GM23338 (cell line): Measurements from ENCODE around the gene TARBP1. TPM values are rescaled to one million over a fixed set of nuclear protein-coding genes. Genes with fewer than 3 reads are reported as not detected.

Experiments
- ATAC-seq: fragments of 200-7000 bp; cut with Tn5 transposase; 3 replicates; pipeline ENCODE4 v1.9.1; 2020
- DNase-seq: peaks from one replicate; pipeline ENCODE4 v3.0.0-alpha.2; 2015; ENCODE audit warnings: low spot score
- H2AFZ ChIP-seq: fragments of 200-600 bp; sonication (generic); 2 replicates; pipeline ENCODE4 v1.8.0; 2016; ENCODE audit warnings: antibody characterized with exemption, mild to moderate bottlenecking, moderate library complexity
- H3F3A ChIP-seq: fragments of 200-600 bp; sonication (generic); replicated peaks from 2 replicates; pipeline ENCODE4 v1.8.0; 2017; ENCODE audit warnings: antibody characterized with exemption, mixed run types, low read depth
- H3K27ac ChIP-seq: fragments of 200-600 bp; sonication (generic); 2 replicates; pipeline ENCODE4 v1.6.1; 2016; ENCODE audit warnings: low read depth
- H3K27me3 ChIP-seq: fragments of 200-600 bp; sonication (generic); 2 replicates; pipeline ENCODE4 v1.8.0; 2016; ENCODE audit warnings: mild to moderate bottlenecking, mixed run types, moderate library complexity; ENCODE audit not compliant: insufficient read depth
- H3K36me3 ChIP-seq: fragments of 200-600 bp; sonication (generic); 2 replicates; pipeline ENCODE4 v1.8.0; 2016; ENCODE audit warnings: mild to moderate bottlenecking; ENCODE audit not compliant: insufficient read depth
- H3K4me1 ChIP-seq: fragments of 200-600 bp; sonication (generic); 2 replicates; pipeline ENCODE4 v1.8.0; 2016; ENCODE audit warnings: mild to moderate bottlenecking, moderate library complexity; ENCODE audit not compliant: insufficient read depth
- H3K4me2 ChIP-seq: fragments of 200-600 bp; sonication (generic); 2 replicates; pipeline ENCODE4 v1.7.1; 2017; ENCODE audit warnings: mixed run types
- H3K4me3 ChIP-seq: fragments of 200-600 bp; sonication (generic); 2 replicates; pipeline ENCODE4 v1.6.1; 2016; ENCODE audit warnings: mixed run types
- H3K79me2 ChIP-seq: fragments of 200-600 bp; sonication (generic); replicated peaks from 2 replicates; pipeline ENCODE4 v1.8.0; 2017; ENCODE audit warnings: mild to moderate bottlenecking; ENCODE audit not compliant: insufficient read depth
- H3K9me2 ChIP-seq: fragments of 200-600 bp; sonication (generic); 2 replicates; pipeline ENCODE4 v1.8.0; 2017; ENCODE audit not compliant: insufficient read depth
- H4K20me1 ChIP-seq: fragments of 200-600 bp; sonication (generic); replicated peaks from 2 replicates; pipeline ENCODE4 v1.8.0; 2017; ENCODE audit warnings: mild to moderate bottlenecking; ENCODE audit not compliant: insufficient read depth
- H3K27ac Mint-ChIP-seq: 2 replicates; pipeline ENCODE4 v1.8.0; 2020; ENCODE audit warnings: inconsistent platforms, mild to moderate bottlenecking, moderate library complexity, mixed read lengths
- H3K27me3 Mint-ChIP-seq: 3 replicates; pipeline ENCODE4 v1.8.0; 2022; ENCODE audit warnings: low read depth, mild to moderate bottlenecking, moderate library complexity, mixed read lengths, inconsistent platforms; ENCODE audit not compliant: insufficient read depth, poor library complexity
- H3K36me3 Mint-ChIP-seq: 3 replicates; pipeline ENCODE4 v1.8.0; 2021; ENCODE audit warnings: low read depth, mild to moderate bottlenecking, inconsistent platforms, moderate library complexity, mixed read lengths
- H3K4me1 Mint-ChIP-seq: 3 replicates; pipeline ENCODE4 v1.8.0; 2020; ENCODE audit warnings: mild to moderate bottlenecking, inconsistent platforms, mixed read lengths
- H3K4me3 Mint-ChIP-seq: 3 replicates; pipeline ENCODE4 v1.8.0; 2021; ENCODE audit warnings: moderate library complexity, mild to moderate bottlenecking, inconsistent platforms, mixed read lengths
- H3K9me3 Mint-ChIP-seq: 3 replicates; pipeline ENCODE4 v1.8.0; 2020; ENCODE audit warnings: moderate library complexity, mild to moderate bottlenecking, inconsistent platforms, mixed read lengths
- CREB1 ChIP-seq: fragments of 250-450 bp; sonication (Bioruptor Pico); IDR thresholded peaks from 2 replicates; pipeline ENCODE4 v1.5.0; 2020; ENCODE audit warnings: low read depth, mild to moderate bottlenecking, moderate library complexity
- CTCF ChIP-seq, 2 experiments: fragments of 200-600 bp in 1 of 2; sonication (generic) in 1 of 2; conservative IDR thresholded peaks; 2 replicates each; pipeline versions ENCODE4 v1.5.1 to v1.6.1; 2016 to 2017; ENCODE audit warnings: antibody characterized with exemption in 2 of 2, low read depth in 2 of 2, mild to moderate bottlenecking in 2 of 2, moderate library complexity in 1 of 2
- ETS1 ChIP-seq: IDR thresholded peaks from 2 replicates; pipeline ENCODE4 v1.6.1; 2016; ENCODE audit warnings: antibody characterized with exemption
- EZH2 ChIP-seq: fragments of 200-600 bp; sonication (generic); IDR thresholded peaks from one replicate; pipeline ENCODE4 v1.8.0; 2017; ENCODE audit warnings: antibody characterized with exemption, mild to moderate bottlenecking, low read depth; ENCODE audit not compliant: unreplicated experiment
- EZH2phosphoT487 ChIP-seq: fragments of 200-600 bp; sonication (generic); IDR thresholded peaks from one replicate; pipeline ENCODE4 v1.8.1; 2018; ENCODE audit warnings: antibody characterized with exemption; ENCODE audit not compliant: unreplicated experiment
- JUNB ChIP-seq: IDR thresholded peaks from one replicate; pipeline ENCODE4 v1.6.1; 2016; ENCODE audit warnings: antibody characterized with exemption; ENCODE audit not compliant: unreplicated experiment
- NANOG ChIP-seq: IDR thresholded peaks from 2 replicates; pipeline ENCODE4 v1.6.1; 2016; ENCODE audit warnings: antibody characterized with exemption, borderline replicate concordance
- POLR2AphosphoS5 ChIP-seq: IDR thresholded peaks from 2 replicates; pipeline ENCODE4 v1.6.1; 2016; ENCODE audit warnings: antibody characterized with exemption, low read depth
- REST ChIP-seq: IDR thresholded peaks from one replicate; pipeline ENCODE4 v1.6.1; 2018; ENCODE audit warnings: antibody characterized with exemption; ENCODE audit not compliant: unreplicated experiment
- STAT1 ChIP-seq: IDR thresholded peaks from one replicate; pipeline ENCODE4 v1.6.1; 2016; ENCODE audit warnings: antibody characterized with exemption; ENCODE audit not compliant: unreplicated experiment
- ZNF114 ChIP-seq: fragments of 250-450 bp; sonication (Bioruptor Pico); IDR thresholded peaks from 2 replicates; pipeline ENCODE4 v1.5.0; 2020; ENCODE audit warnings: mild to moderate bottlenecking, moderate library complexity
- ZNF331 ChIP-seq: fragments of 250-450 bp; sonication (Bioruptor Pico); IDR thresholded peaks from 2 replicates; pipeline ENCODE4 v1.5.0; 2020; ENCODE audit warnings: low read depth, mild to moderate bottlenecking, moderate library complexity
- ZNF462 ChIP-seq: fragments of 250-450 bp; sonication (Bioruptor Pico); IDR thresholded peaks from 2 replicates; pipeline ENCODE4 v1.5.0; 2020; ENCODE audit warnings: mild to moderate bottlenecking, moderate library complexity
- polyA plus RNA-seq: library from polyadenylated mRNA; unstranded; fragments of >200 nt; fragmentation: Nextera tagmentation; extraction: Ambion mirVana; gene quantifications from 2 replicates; pipeline ENCODE4 v1.2.1, GENCODE V29; 2016
- total RNA-seq: library from RNA; depleted of rRNA; stranded (reverse); fragments of >200 nt; shearing (Covaris generic); gene quantifications from 2 replicates; pipeline ENCODE4 v1.2.3, GENCODE V29; 2014

TARBP1 gene
- total and polyA plus RNA-seq, 2 experiments from 2014 or later = 14.9 to 18.8 TPM

- Histone ChIP-seq H3K36me3 (peaks cover 8% of the 10 kb centered on the region; the same call in 1 of the 2 replicates), H3K4me3 (no peak overlapping the region), H3K27ac (no peak overlapping the region), H3K27me3 (no peaks in the 10 kb centered on the region), H2AFZ (no peak overlapping the region), H3K9me2 (no peaks in the 10 kb centered on the region), H3K4me1 (no peaks in the 10 kb centered on the region), H3F3A (no peaks in the 10 kb centered on the region), H4K20me1 (no peaks in the 10 kb centered on the region), H3K4me2 (no peak overlapping the region), H3K79me2 (no peaks in the 10 kb centered on the region)
- H3K4me1 Mint-ChIP-seq = no peaks in the 10 kb centered on the region
- no peak overlapping the region for H3K4me3 Mint-ChIP-seq
- no peaks in the 10 kb centered on the region for H3K9me3 Mint-ChIP-seq
- DNase-seq (no peak), ATAC-seq (no peak)
- no peak for TF ChIP-seq CREB1
- no peak for TF ChIP-seq ZNF331
- no peak for TF ChIP-seq EZH2
- TF ChIP-seq ZNF114 = no peak
- no peak for TF ChIP-seq REST
- no peak for TF ChIP-seq NANOG
- no peak for TF ChIP-seq POLR2AphosphoS5
- TF ChIP-seq EZH2phosphoT487 = no peak
- no peak for TF ChIP-seq ZNF462 (CRISPR knock-in tag)
- TF ChIP-seq CTCF (conservative IDR thresholded peaks at IDR 0.05; ENCODE audit: low read depth in 2 of 2) = no peak
- TF ChIP-seq STAT1 = no peak
- TF ChIP-seq ETS1 = no peak
- no peak for TF ChIP-seq JUNB
- no peak overlapping the region for H3K27ac Mint-ChIP-seq
- H3K27me3 Mint-ChIP-seq = no peaks in the 10 kb centered on the region
- H3K36me3 Mint-ChIP-seq = peaks cover 37% of the 10 kb centered on the region
Measured at GRCh38 chr1:234431255-234431654, 47.7 kb downstream of the TARBP1 start.
